ENCODE results near the gene AKT1.
"Not testable (repeated sequence)": the region's sequence is repeated elsewhere in the genome, so short reads cannot be mapped to it uniquely, and the experiment has no call there.

Gene AKT1

GRCh38 chr14:104843442-104844305, 48.1 kb upstream of the AKT1 start:
- Histone ChIP-seq H3K27ac (ENCODE audit: low read depth, low read length) (no peak overlapping the region), H3K9me2 (replicated peaks; ENCODE audit: control insufficient read depth, low read length) (no peaks in the 10 kb centered on the region), H3K4me1 (ENCODE audit: control insufficient read depth, low read length) (no peaks in the 10 kb centered on the region), H3K4me2 (ENCODE audit: low read length) (no peak overlapping the region), H3K4me3 (ENCODE audit: low read length) (no peak overlapping the region), H3K79me2 (ENCODE audit: control insufficient read depth, low read length) (no peaks in the 10 kb centered on the region), H3F3A (ENCODE audit: control insufficient read depth, insufficient read depth) (no peaks in the 10 kb centered on the region), H3K9me3 (ENCODE audit: control insufficient read depth, insufficient read depth, low read length) (no peaks in the 10 kb centered on the region), H3K36me3 (ENCODE audit: control insufficient read depth, low read length) (no peaks in the 10 kb centered on the region), H3K27me3 (ENCODE audit: control insufficient read depth, low read length) (peaks cover 38% of the 10 kb centered on the region), H4K20me1 (ENCODE audit: control insufficient read depth, insufficient read depth, low read depth, low read length) (no peaks in the 10 kb centered on the region)
- no peak for TF ChIP-seq EZH2phosphoT487 (IDR thresholded peaks at IDR 0.05; ENCODE audit: borderline replicate concordance, low read length)
- no peak for TF ChIP-seq CTCF (IDR thresholded peaks at IDR 0.05; ENCODE audit: low read depth, low read length, poor library complexity, severe bottlenecking)

- H3K27ac ChIP-seq (ENCODE audit: low read depth, low read length): no peak overlapping the region
- H3K4me3 ChIP-seq (ENCODE audit: low read length): no peak overlapping the region
- peaks cover 38% of the 10 kb centered on the region for H3K27me3 ChIP-seq (ENCODE audit: control insufficient read depth, low read length)
- no peaks in the 10 kb centered on the region for H3K9me3 ChIP-seq (ENCODE audit: control insufficient read depth, insufficient read depth, low read length)
- no peaks in the 10 kb centered on the region for H4K20me1 ChIP-seq (ENCODE audit: control insufficient read depth, insufficient read depth, low read depth, low read length)
- no peak overlapping the region for H3K4me2 ChIP-seq (ENCODE audit: low read length)
- no peaks in the 10 kb centered on the region for H3K36me3 ChIP-seq (ENCODE audit: control insufficient read depth, low read length)
- H3K79me2 ChIP-seq (ENCODE audit: control insufficient read depth, low read length): no peaks in the 10 kb centered on the region
- H3K4me1 ChIP-seq (ENCODE audit: control insufficient read depth, low read length): no peaks in the 10 kb centered on the region
- TF ChIP-seq CTCF (IDR thresholded peaks at IDR 0.05; ENCODE audit: low read depth, low read length, poor library complexity, severe bottlenecking) (no peak), EZH2phosphoT487 (IDR thresholded peaks at IDR 0.05; ENCODE audit: borderline replicate concordance, low read length) (no peak)
- no peaks in the 10 kb centered on the region for H3K9me2 ChIP-seq (replicated peaks; ENCODE audit: control insufficient read depth, low read length)
- H3F3A ChIP-seq (ENCODE audit: control insufficient read depth, insufficient read depth): no peaks in the 10 kb centered on the region
These were observed 47.5 kb upstream of the AKT1 start for GRCh38 chr14:104843006-104843405.

GRCh38 chr14:104841730-104842129, 46.2 kb upstream of the AKT1 start:
- Histone ChIP-seq H3K4me1 (ENCODE audit: control insufficient read depth, low read length) (no peaks in the 10 kb centered on the region), H3K79me2 (ENCODE audit: control insufficient read depth, low read length) (no peaks in the 10 kb centered on the region), H3K36me3 (ENCODE audit: control insufficient read depth, low read length) (no peaks in the 10 kb centered on the region), H3K27me3 (ENCODE audit: control insufficient read depth, low read length) (peaks cover 37% of the 10 kb centered on the region), H3K27ac (ENCODE audit: low read depth, low read length) (no peak overlapping the region), H4K20me1 (ENCODE audit: control insufficient read depth, insufficient read depth, low read depth, low read length) (no peaks in the 10 kb centered on the region), H3K9me2 (replicated peaks; ENCODE audit: control insufficient read depth, low read length) (no peaks in the 10 kb centered on the region), H3K9me3 (ENCODE audit: control insufficient read depth, insufficient read depth, low read length) (no peaks in the 10 kb centered on the region), H3F3A (ENCODE audit: control insufficient read depth, insufficient read depth) (no peaks in the 10 kb centered on the region), H3K4me3 (ENCODE audit: low read length) (no peak overlapping the region), H3K4me2 (ENCODE audit: low read length) (no peak overlapping the region)
- TF ChIP-seq EZH2phosphoT487 (IDR thresholded peaks at IDR 0.05; ENCODE audit: borderline replicate concordance, low read length): no peak
- TF ChIP-seq CTCF (IDR thresholded peaks at IDR 0.05; ENCODE audit: low read depth, low read length, poor library complexity, severe bottlenecking): no peak

GRCh38 chr14:104836171-104836935, 40.8 kb upstream of the AKT1 start:
- H3K4me1 ChIP-seq (ENCODE audit: control insufficient read depth, low read length); H3K79me2 ChIP-seq (ENCODE audit: control insufficient read depth, low read length); H4K20me1 ChIP-seq (ENCODE audit: control insufficient read depth, insufficient read depth, low read depth, low read length); H3K9me3 ChIP-seq (ENCODE audit: control insufficient read depth, insufficient read depth, low read length); H3K27me3 ChIP-seq (ENCODE audit: control insufficient read depth, low read length); H3K36me3 ChIP-seq (ENCODE audit: control insufficient read depth, low read length); H3K27ac ChIP-seq (ENCODE audit: low read depth, low read length); H3K9me2 ChIP-seq (replicated peaks; ENCODE audit: control insufficient read depth, low read length); H3K4me3 ChIP-seq (ENCODE audit: low read length); H3F3A ChIP-seq (ENCODE audit: control insufficient read depth, insufficient read depth); H3K4me2 ChIP-seq (ENCODE audit: low read length): not testable (repeated sequence)

All from DOHH2 (cell line).